Natural killer cell (primary cell): ENCODE measurements around the gene RHBDD2. TPM values are rescaled to one million over a fixed set of nuclear protein-coding genes. Genes with fewer than 3 reads are reported as not detected.

Experiments used
- ATAC-seq, 3 donors: fragments of 150-1000 bp in 2 of 3; fragments of 200-7000 bp in 1 of 3; cut with Tn5 transposase; 1 replicate in 1 of 3; 2 replicates in 2 of 3; pipeline ENCODE4 v1.10.0; 2021; ENCODE audit warnings: mild to moderate bottlenecking in 2 of 3, moderate library complexity in 2 of 3
- DNase-seq, 2 donors: peaks; one replicate each; pipeline versions ENCODE4 v3.0.0 to v3.0.0-alpha.2; 2013 to 2021; ENCODE audit warnings: mixed read lengths in 1 of 2
- H3K27ac ChIP-seq: one replicate; pipeline ENCODE4 v1.5.1; 2013; ENCODE audit warnings: mild to moderate bottlenecking, low read length
- H3K27me3 ChIP-seq: one replicate; pipeline ENCODE4 v1.6.1; 2013; ENCODE audit warnings: low read length; ENCODE audit not compliant: control insufficient read depth, insufficient read depth
- H3K36me3 ChIP-seq: one replicate; pipeline ENCODE4 v1.6.1; 2013; ENCODE audit warnings: low read length; ENCODE audit not compliant: control insufficient read depth, insufficient read depth
- H3K4me1 ChIP-seq: one replicate; pipeline ENCODE4 v1.6.1; 2013; ENCODE audit warnings: low read length; ENCODE audit not compliant: control insufficient read depth, insufficient read depth
- H3K4me3 ChIP-seq: one replicate; pipeline ENCODE4 v1.5.1; 2013; ENCODE audit warnings: low read length
- H3K9me3 ChIP-seq: one replicate; pipeline ENCODE4 v1.6.1; 2013; ENCODE audit warnings: low read length; ENCODE audit not compliant: control insufficient read depth, insufficient read depth
- H3K27ac Mint-ChIP-seq, 2 donors: one replicate each; pipeline ENCODE4 v1.8.0; 2022; ENCODE audit warnings: mild to moderate bottlenecking in 2 of 2, mixed read lengths in 2 of 2, moderate library complexity in 1 of 2
- H3K27me3 Mint-ChIP-seq, 2 donors: one replicate each; pipeline ENCODE4 v1.8.0; 2022; ENCODE audit warnings: low read depth in 2 of 2, mixed read lengths in 2 of 2
- H3K36me3 Mint-ChIP-seq: one replicate; pipeline ENCODE4 v1.8.0; 2022; ENCODE audit warnings: mixed read lengths
- H3K4me1 Mint-ChIP-seq, 2 donors: one replicate each; pipeline ENCODE4 v1.8.0; 2022; ENCODE audit warnings: mixed read lengths in 2 of 2
- H3K4me3 Mint-ChIP-seq: one replicate; pipeline ENCODE4 v1.8.0; 2022; ENCODE audit warnings: mild to moderate bottlenecking, moderate library complexity, mixed read lengths
- H3K9me3 Mint-ChIP-seq, 2 donors: one replicate each; pipeline ENCODE4 v1.8.0; 2022; ENCODE audit warnings: mixed read lengths in 2 of 2
- CTCF ChIP-seq: fragments of 200-600 bp; IDR thresholded peaks from one replicate; pipeline ENCODE4 v1.8.0; 2022; ENCODE audit warnings: antibody characterized with exemption
- WGBS: methylation state at CpG from one replicate; pipeline ENCODE4 v1.1.7; 2013; ENCODE audit warnings: missing lambda C conversion rate; ENCODE audit not compliant: insufficient coverage; 5-methylcytosine and 5-hydroxymethylcytosine counted together
- intact Hi-C: fragments of 100-400 bp; cut with micrococcal nuclease; formaldehyde crosslinking; loops from one replicate; pipeline ENCODE4 v1.14.2; 2022
- total RNA-seq, 4 donors: library from RNA; stranded (reverse); fragments of 120-200 nt in 1 of 4; gene quantifications; one replicate each; pipeline versions ENCODE4 v1.2.3 to v1.2.4, GENCODE V29; 2013 to 2022

The RHBDD2 gene
- total RNA-seq, 3 donors from 2014 or later (not counting 1 experiment from before 2014, with no cell fraction given): 45.2 to 74.3 (median 61.9) TPM

- Mint-ChIP-seq H3K27ac (no peak overlapping the region), H3K4me1 (peaks cover 0 to 6% of the 10 kb centered on the region in 2 donors), H3K9me3 (no peaks in the 10 kb centered on the region), H3K36me3 (no peaks in the 10 kb centered on the region), H3K4me3 (no peak overlapping the region), H3K27me3 (peaks cover 7 to 11% of the 10 kb centered on the region in 2 donors)
- peaks cover 3% of the 10 kb centered on the region for H3K4me1 ChIP-seq
- intact Hi-C loops: loop anchor here (1.0 kb wide), 1 partner anchor 154 kb away; no protein-coding TSS in a partner anchor
- whole genome bisulfite sequencing: 69% methylated on average over 5 of the region's 5 CpGs
- no peaks in the 10 kb centered on the region for H3K36me3 ChIP-seq
- H3K27me3 ChIP-seq: no peaks in the 10 kb centered on the region
- ATAC-seq: peak in 1 of 3 donors; percentile 10
- TF ChIP-seq CTCF: no peak
- no peak overlapping the region for H3K4me3 ChIP-seq
- no peaks in the 10 kb centered on the region for H3K9me3 ChIP-seq
- no peak for DNase-seq
- H3K27ac ChIP-seq: no peak overlapping the region
Measured at GRCh38 chr7:75866114-75866488, 12.7 kb upstream of the RHBDD2 start.

- Mint-ChIP-seq H3K27ac (no peak overlapping the region), H3K27me3 (peaks cover 7 to 11% of the 10 kb centered on the region in 2 donors), H3K4me1 (peaks cover 0 to 6% of the 10 kb centered on the region in 2 donors), H3K9me3 (no peaks in the 10 kb centered on the region), H3K4me3 (no peak overlapping the region), H3K36me3 (no peaks in the 10 kb centered on the region)
- peak; percentile 70 for TF ChIP-seq CTCF
- 52% methylated on average over 18 of the region's 19 CpGs for WGBS
- no peaks in the 10 kb centered on the region for H3K36me3 ChIP-seq
- DNase-seq: peak; percentile 24 to 76
- H3K9me3 ChIP-seq: no peaks in the 10 kb centered on the region
- peak; percentile 80 to 88 (median 85) for ATAC-seq
- peaks cover 3% of the 10 kb centered on the region for H3K4me1 ChIP-seq
- intact Hi-C loops: loop anchor here (1.0 kb wide), 1 partner anchor 154 kb away; no protein-coding TSS in a partner anchor
- H3K27me3 ChIP-seq: no peaks in the 10 kb centered on the region
- H3K4me3 ChIP-seq: no peak overlapping the region
- H3K27ac ChIP-seq: no peak overlapping the region
Measured at GRCh38 chr7:75866489-75867389, 12.1 kb upstream of the RHBDD2 start.

DNA sequence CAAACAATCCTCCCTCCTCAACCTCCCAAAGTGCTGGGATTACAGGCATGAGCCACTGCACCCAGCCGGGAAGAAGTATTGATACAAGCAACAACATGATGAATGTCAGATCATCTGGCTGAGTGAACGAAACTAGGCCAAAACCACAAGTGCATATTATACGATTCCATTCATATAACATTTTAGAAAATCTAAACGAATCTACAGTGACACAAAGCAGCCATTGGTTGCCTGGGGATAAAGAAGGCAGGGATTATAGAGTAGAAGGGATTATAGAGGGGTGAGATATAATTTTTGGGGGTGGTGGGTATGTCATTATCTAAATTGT lies 11.5 kb upstream of the RHBDD2 start:
- no peak overlapping the region for H3K4me3 Mint-ChIP-seq
- DNase-seq (no peak), ATAC-seq (no peak)
- intact Hi-C loops: no loop called here
- no peaks in the 10 kb centered on the region for H3K27me3 ChIP-seq
- no peak overlapping the region for H3K27ac ChIP-seq
- peaks cover 3% of the 10 kb centered on the region for H3K4me1 ChIP-seq
- H3K9me3 Mint-ChIP-seq: no peaks in the 10 kb centered on the region
- WGBS: 100% methylated on average over 3 of the region's 4 CpGs
- H3K9me3 ChIP-seq: no peaks in the 10 kb centered on the region
- no peaks in the 10 kb centered on the region for H3K36me3 Mint-ChIP-seq
- no peak overlapping the region for H3K4me3 ChIP-seq
- H3K27me3 Mint-ChIP-seq: peaks cover 7 to 11% of the 10 kb centered on the region in 2 donors
- TF ChIP-seq CTCF: no peak
- no peaks in the 10 kb centered on the region for H3K36me3 ChIP-seq
- H3K27ac Mint-ChIP-seq: no peak overlapping the region
- peaks cover 0 to 6% of the 10 kb centered on the region in 2 donors for H3K4me1 Mint-ChIP-seq
